Heart left ventricle (tissue), 16 donors: ENCODE results near the gene NR2F2. TPM values are rescaled to one million over a fixed set of nuclear protein-coding genes. Genes with fewer than 3 reads are reported as not detected.

ENCODE experiments used
- ATAC-seq, 4 donors: fragments of 200-7000 bp; cut with Tn5 transposase; one replicate each; pipeline ENCODE4 v1.9.1; 2020 to 2022; ENCODE audit warnings: moderate library complexity in 4 of 4, mild to moderate bottlenecking in 3 of 4, moderate number of reproducible peaks in 1 of 4
- DNase-seq, 5 donors: peaks; one replicate each; pipeline ENCODE4 v3.0.0-alpha.2; 2020
- H3K27ac ChIP-seq, 12 donors: fragments of 200-600 bp; sonication (generic) in 4 of 12; one replicate each; pipeline versions ENCODE4 v1.5.0 to v1.8.0; 2016 to 2022; ENCODE audit warnings: mild to moderate bottlenecking in 2 of 12
- H3K27me3 ChIP-seq, 9 donors: fragments of 200-600 bp; sonication (generic) in 2 of 9; one replicate each; pipeline versions ENCODE4 v1.5.1 to v1.8.0; 2016 to 2022; ENCODE audit warnings: mild to moderate bottlenecking in 3 of 9
- H3K36me3 ChIP-seq, 9 donors: fragments of 200-600 bp; sonication (generic) in 2 of 9; one replicate each; pipeline versions ENCODE4 v1.5.0 to v1.8.0; 2018 to 2022; ENCODE audit warnings: mild to moderate bottlenecking in 2 of 9
- H3K4me1 ChIP-seq, 12 donors: fragments of 200-600 bp; sonication (generic) in 4 of 12; one replicate each; pipeline versions ENCODE4 v1.5.0 to v1.8.0; 2016 to 2022; ENCODE audit warnings: mild to moderate bottlenecking in 3 of 12
- H3K4me3 ChIP-seq, 12 donors: fragments of 200-600 bp; sonication (generic) in 4 of 12; one replicate each; pipeline versions ENCODE4 v1.5.0 to v1.8.0; 2017 to 2022; ENCODE audit warnings: mild to moderate bottlenecking in 9 of 12, moderate library complexity in 4 of 12
- H3K9me3 ChIP-seq, 12 donors: fragments of 200-600 bp; sonication (generic) in 4 of 12; one replicate each; pipeline versions ENCODE4 v1.5.0 to v1.8.0; 2016 to 2022; ENCODE audit warnings: mild to moderate bottlenecking in 1 of 12
- POLR2A ChIP-seq, 2 donors: fragments of 450-650 bp; IDR thresholded peaks; one replicate each; pipeline ENCODE4 v1.6.1; 2017; ENCODE audit warnings: antibody characterized with exemption in 2 of 2, mild to moderate bottlenecking in 2 of 2, moderate library complexity in 2 of 2
- WGBS, 4 donors: extraction: QIAGEN DNeasy Blood & Tissue Kit in 2 of 4; methylation state at CpG; one replicate each; pipeline versions ENCODE4 v1.1.5 to v1.1.7; 2013 to 2018; 5-methylcytosine and 5-hydroxymethylcytosine counted together
- intact Hi-C, 10 donors: fragments of 100-400 bp; cut with DNase I; formaldehyde crosslinking; loops; one replicate each; pipeline versions ENCODE4 v1.11.1 to v1.14.2; 2022
- polyA plus RNA-seq, 2 donors: library from polyadenylated mRNA; stranded (reverse); fragments of 200-250 nt; gene quantifications; one replicate each; pipeline ENCODE4 v1.2.3, GENCODE V29; 2013
- total RNA-seq, 9 donors: library from RNA; depleted of rRNA in 2 of 9; stranded (reverse); fragments of >200 nt in 2 of 9; fragmentation: NEBNext Ultra II Directional in 3 of 9; extraction: Animal tissue kit (Norgen Biotek cat#: 25700) in 3 of 9; gene quantifications; one replicate each; pipeline versions ENCODE4 v1.1.0 to v1.2.4, GENCODE V29; 2016 to 2023
- TF ChIP-seq, protein P1 (sequence below), 12 donors: fragments of 200-600 bp; sonication (generic) in 4 of 12; IDR thresholded peaks; one replicate each; pipeline versions ENCODE4 v1.5.0 to v1.8.0; 2018 to 2022; ENCODE audit warnings: antibody characterized with exemption in 12 of 12, mild to moderate bottlenecking in 5 of 12
- donor health status: ischemic (EF 13 %, LVEDD 7.1; RV severe dilation, severe dysfunction).
- donor health status: healthy with polysubstance abuse.
- donor health status: DM: no; HTN: yes; CAD: no.
- donor health status: DM: no; HTN: no; CAD: no.
- donor health status: ischemic (EF 25% LVEDD 6.9; RV normal size, moderate dysfunction).
- donor health status: ischemic (EF 25% LVEDD 5.7; RV mildly dilated, moderate dysfunction).
- donor health status: healthy.
- donor health status: DM: yes; HTN: yes; CAD: no.
- donor health status: ischemic (EF 35%, LVEDD 5.7; RV mildly dilated, moderate dysfunction).
- donor health status: nonischemic (EF 11% LVEDD 7.7; RV severe dilation, severe dysfunction).
- donor health status: DM: yes; HTN: yes; CAD: no.
- donor health status: PGD.
- donor health status: ischemic (EF 29% LVEDD 5.4; RV normal size, mild dysfunction).
- donor health status: nonischemic (EF 23%, LVEDD 6.1; RV moderate dilation, normal function).

Gene NR2F2
- total and polyA plus RNA-seq, 11 donors, result 11.8 to 22.4 (median 16.1) TPM

DNA sequence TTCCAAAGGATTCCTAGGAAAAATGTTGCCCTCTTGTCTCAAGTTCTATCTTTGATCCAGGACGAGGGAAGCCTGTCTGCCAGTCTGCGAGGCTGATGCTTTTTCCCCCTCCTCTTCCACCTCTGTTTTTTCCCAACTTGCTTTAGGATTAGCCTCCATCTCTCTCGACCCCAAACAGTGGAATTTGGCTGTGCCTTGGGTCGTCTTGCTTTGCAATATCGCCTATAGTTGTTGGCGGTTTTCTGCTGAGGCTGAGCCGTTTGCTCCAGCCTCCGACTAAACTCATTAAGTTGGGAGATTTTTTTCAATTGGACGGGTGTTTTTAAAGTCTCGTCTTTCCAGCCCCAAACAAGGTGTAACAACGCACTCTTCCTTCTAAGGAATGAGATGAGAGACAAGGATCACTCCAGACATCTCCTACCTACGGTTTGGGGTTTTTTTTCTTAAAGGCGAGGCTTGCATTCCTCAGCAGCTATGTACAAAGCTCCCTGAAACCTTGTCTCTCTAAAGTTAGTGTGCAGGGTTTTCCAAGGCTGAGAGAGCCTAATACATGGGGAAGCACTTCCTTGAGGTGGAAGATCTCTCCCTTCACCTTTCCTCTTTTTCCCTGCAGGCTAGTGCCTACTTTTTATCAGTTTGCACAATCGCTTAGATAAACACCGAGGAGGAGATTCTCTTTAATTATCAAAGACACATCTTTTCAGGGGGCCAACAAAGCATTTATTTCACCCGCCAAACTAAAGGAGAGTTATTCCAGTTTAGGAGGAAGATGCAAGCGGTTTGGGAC, 4.8 kb upstream of the NR2F2 start:
- H3K27ac ChIP-seq, result peak overlapping the region; percentile 66 to 90 (median 82)
- WGBS, 4 donors, result 5 to 18% (median 8%) methylated on average over 17 of the region's 17 CpGs
- H3K27me3 ChIP-seq, result peaks cover 3 to 93% (median 50%) of the 10 kb centered on the region in 9 donors
- peak overlapping the region in 11 of 12 donors; percentile 32 to 91 (median 77) for H3K4me3 ChIP-seq
- H3K36me3 ChIP-seq, result no peaks in the 10 kb centered on the region
- no peak for ATAC-seq
- intact Hi-C loops, result loop anchor here in 5 of 10 donors (5.0 to 10.0 kb wide), 9 partner anchors 161 to 1301 kb away; no protein-coding TSS in a partner anchor
- peaks cover 0 to 32% (median 7%) of the 10 kb centered on the region in 12 donors for H3K4me1 ChIP-seq
- TF ChIP-seq, protein P1, sequence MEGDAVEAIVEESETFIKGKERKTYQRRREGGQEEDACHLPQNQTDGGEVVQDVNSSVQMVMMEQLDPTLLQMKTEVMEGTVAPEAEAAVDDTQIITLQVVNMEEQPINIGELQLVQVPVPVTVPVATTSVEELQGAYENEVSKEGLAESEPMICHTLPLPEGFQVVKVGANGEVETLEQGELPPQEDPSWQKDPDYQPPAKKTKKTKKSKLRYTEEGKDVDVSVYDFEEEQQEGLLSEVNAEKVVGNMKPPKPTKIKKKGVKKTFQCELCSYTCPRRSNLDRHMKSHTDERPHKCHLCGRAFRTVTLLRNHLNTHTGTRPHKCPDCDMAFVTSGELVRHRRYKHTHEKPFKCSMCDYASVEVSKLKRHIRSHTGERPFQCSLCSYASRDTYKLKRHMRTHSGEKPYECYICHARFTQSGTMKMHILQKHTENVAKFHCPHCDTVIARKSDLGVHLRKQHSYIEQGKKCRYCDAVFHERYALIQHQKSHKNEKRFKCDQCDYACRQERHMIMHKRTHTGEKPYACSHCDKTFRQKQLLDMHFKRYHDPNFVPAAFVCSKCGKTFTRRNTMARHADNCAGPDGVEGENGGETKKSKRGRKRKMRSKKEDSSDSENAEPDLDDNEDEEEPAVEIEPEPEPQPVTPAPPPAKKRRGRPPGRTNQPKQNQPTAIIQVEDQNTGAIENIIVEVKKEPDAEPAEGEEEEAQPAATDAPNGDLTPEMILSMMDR (IDR thresholded peaks at IDR 0.05), result no peak
- TF ChIP-seq POLR2A (IDR thresholded peaks at IDR 0.05), result no peak
- DNase-seq, result no peak
- no peaks in the 10 kb centered on the region for H3K9me3 ChIP-seq

DNA sequence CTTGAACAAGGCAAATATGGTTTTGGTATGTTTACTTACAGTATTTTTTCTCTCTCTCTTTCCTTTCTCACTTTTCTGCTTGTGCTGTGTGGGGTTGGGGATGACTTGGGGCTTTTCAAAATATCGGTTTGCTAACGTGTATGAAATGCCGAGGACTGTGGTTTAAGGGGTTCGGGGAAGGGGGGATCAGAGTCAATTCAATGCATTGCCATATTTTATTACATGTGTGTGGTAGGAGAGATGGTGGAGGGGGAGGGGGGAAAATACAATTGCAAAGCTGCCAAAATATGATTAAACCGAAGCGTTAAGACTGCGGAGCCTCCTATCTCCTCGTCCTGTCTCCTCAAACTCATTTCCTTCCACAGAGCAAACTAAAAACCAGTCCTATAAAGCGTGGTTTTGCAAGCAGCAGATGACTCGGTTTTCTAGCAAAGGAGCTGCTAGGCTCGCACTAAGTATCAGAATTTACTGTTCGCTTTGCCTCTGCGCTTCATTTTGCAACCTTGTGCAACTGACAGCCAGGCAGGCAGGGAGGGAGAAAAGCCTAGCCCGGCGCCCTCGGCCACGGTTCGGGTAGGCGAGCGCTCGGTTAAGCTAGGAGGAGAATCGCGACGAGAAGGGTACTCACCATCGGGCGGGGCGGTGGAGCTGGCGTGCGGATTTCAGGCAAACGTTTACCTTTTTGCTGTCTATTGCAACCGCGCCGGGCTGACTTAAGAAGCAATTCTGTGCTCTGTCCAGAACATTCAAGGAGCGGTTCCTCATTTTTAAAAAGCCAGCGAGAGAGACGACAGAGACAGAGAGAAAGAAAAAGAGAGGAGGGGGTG, 4.0 kb upstream of the NR2F2 start:
- whole genome bisulfite sequencing, 4 donors, result 1 to 2% (median 2%) methylated on average over 35 to 36 of the region's 36 CpGs
- TF ChIP-seq, protein P1 (IDR thresholded peaks at IDR 0.05), result no peak
- TF ChIP-seq POLR2A (IDR thresholded peaks at IDR 0.05), result peak in 1 of 2 donors; percentile 20
- no peaks in the 10 kb centered on the region for H3K9me3 ChIP-seq
- peaks cover under 1 to 87% (median 46%) of the 10 kb centered on the region in 9 donors for H3K27me3 ChIP-seq
- H3K4me3 ChIP-seq, result peak overlapping the region; percentile 32 to 91 (median 72)
- H3K4me1 ChIP-seq, result peaks cover 0 to 32% (median 6%) of the 10 kb centered on the region in 12 donors
- intact Hi-C loops, result loop anchor here in 5 of 10 donors (5.0 to 10.0 kb wide), 9 partner anchors 162 to 1302 kb away; no protein-coding TSS in a partner anchor
- peak overlapping the region; percentile 66 to 90 (median 82) for H3K27ac ChIP-seq
- ATAC-seq (peak in 2 of 4 donors; percentile 8 to 12), DNase-seq (peak in 1 of 5 donors; percentile 72)
- no peaks in the 10 kb centered on the region for H3K36me3 ChIP-seq

DNA sequence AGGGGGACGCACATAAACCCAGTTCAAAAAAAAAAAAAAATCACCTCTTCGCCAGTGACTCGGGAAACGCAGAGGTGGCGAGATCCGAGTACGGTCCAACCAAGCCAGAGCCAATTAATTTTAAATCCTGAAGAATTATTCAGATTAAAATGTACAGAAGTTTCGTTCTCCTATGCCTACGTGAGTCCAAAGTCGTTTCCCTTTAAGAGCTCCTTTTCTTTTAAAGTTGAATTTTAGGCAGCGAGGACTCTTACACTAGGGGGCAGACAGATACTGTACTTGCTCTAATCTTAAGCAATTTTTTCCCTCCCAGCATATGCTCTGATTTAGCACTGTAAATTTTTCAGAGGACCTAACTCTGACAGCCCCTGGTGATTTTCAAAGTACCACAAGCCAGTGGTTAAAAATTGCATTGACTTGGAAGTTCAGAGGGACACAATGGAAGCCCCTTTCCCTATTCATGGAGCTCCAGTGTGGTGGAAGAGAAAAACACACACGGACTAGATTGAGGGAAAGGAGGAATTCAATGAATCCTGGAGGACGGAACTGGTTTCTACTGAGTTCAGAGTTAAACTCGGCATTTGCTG, 3.3 kb upstream of the NR2F2 start:
- Histone ChIP-seq H3K36me3 (no peaks in the 10 kb centered on the region), H3K4me1 (peaks cover 0 to 32% (median 5%) of the 10 kb centered on the region in 12 donors), H3K27ac (peak overlapping the region; percentile 66 to 90 (median 82)), H3K9me3 (no peaks in the 10 kb centered on the region), H3K4me3 (peak overlapping the region; percentile 32 to 91 (median 72)), H3K27me3 (peaks cover 0 to 87% (median 39%) of the 10 kb centered on the region in 9 donors)
- DNase-seq, result no peak
- 6 to 8% (median 6%) methylated on average over 14 of the region's 14 CpGs for WGBS, 4 donors
- TF ChIP-seq POLR2A (IDR thresholded peaks at IDR 0.05), result no peak
- TF ChIP-seq, protein P1 (IDR thresholded peaks at IDR 0.05), result peak; percentile 42 to 83 (median 70)
- intact Hi-C loops, result loop anchor here in 5 of 10 donors (5.0 to 10.0 kb wide), 9 partner anchors 162 to 1302 kb away; no protein-coding TSS in a partner anchor
- ATAC-seq, result peak; percentile 28 to 64 (median 41)
